OCI-LY1 (cell line): ENCODE results near the gene HNRNPF.

ENCODE experiments used
- CTCF ChIP-seq: fragments of 200-600 bp; sonication (generic), shearing (Covaris generic); IDR thresholded peaks from 2 replicates; pipeline ENCODE4 v1.5.1; 2017; ENCODE audit warnings: mild to moderate bottlenecking, antibody characterized with exemption, low read length, moderate library complexity, mixed read lengths
- EZH2 ChIP-seq: fragments of 200-600 bp; sonication (generic), shearing (Covaris generic); IDR thresholded peaks from 2 replicates; pipeline ENCODE4 v1.8.0; 2017; ENCODE audit warnings: borderline replicate concordance, mixed run types, mild to moderate bottlenecking, antibody characterized with exemption, low read length, moderate library complexity, mixed read lengths

- TF ChIP-seq CTCF (no peak), EZH2 (no peak)
These were observed 21.9 kb downstream of the HNRNPF start for GRCh38 chr10:43386981-43387677.
